Breast epithelium (tissue), 3 donors: ENCODE data around the gene L3MBTL2.

Experiments
- CTCF ChIP-seq, 3 donors: fragments of 450-650 bp; IDR thresholded peaks; one replicate each; pipeline ENCODE4 v1.5.1; 2016 to 2017; ENCODE audit warnings: antibody characterized with exemption in 3 of 3, mild to moderate bottlenecking in 3 of 3, moderate library complexity in 3 of 3
- POLR2A ChIP-seq: fragments of 450-650 bp; IDR thresholded peaks from one replicate; pipeline ENCODE4 v1.6.1; 2016; ENCODE audit warnings: antibody characterized with exemption, mild to moderate bottlenecking, moderate library complexity
- POLR2AphosphoS5 ChIP-seq, 3 donors: sonication (generic); formaldehyde crosslinking; IDR thresholded peaks; one replicate each; pipeline ENCODE4 v1.6.1; 2017; ENCODE audit warnings: antibody characterized with exemption in 3 of 3

- no peak for TF ChIP-seq CTCF (IDR thresholded peaks at IDR 0.05)
- TF ChIP-seq POLR2AphosphoS5 (IDR thresholded peaks at IDR 0.05): no peak
- no peak for TF ChIP-seq POLR2A
These were observed 10.8 kb downstream of the L3MBTL2 start for GRCh38 chr22:41215926-41216325.
